DMS153 treated with DMSO at 0.1 percent for 48 hours (cell line): Measurements from ENCODE around the gene CRELD1.
"Not testable (repeated sequence)": the region's sequence is repeated elsewhere in the genome, so short reads cannot be mapped to it uniquely, and the experiment has no call there.

Experiments used
- DNase-seq: peaks from one replicate; lab custom pipeline; 2025; ENCODE audit not compliant: unreplicated experiment; lab: John Stamatoyannopoulos, UW

The CRELD1 gene

DNA sequence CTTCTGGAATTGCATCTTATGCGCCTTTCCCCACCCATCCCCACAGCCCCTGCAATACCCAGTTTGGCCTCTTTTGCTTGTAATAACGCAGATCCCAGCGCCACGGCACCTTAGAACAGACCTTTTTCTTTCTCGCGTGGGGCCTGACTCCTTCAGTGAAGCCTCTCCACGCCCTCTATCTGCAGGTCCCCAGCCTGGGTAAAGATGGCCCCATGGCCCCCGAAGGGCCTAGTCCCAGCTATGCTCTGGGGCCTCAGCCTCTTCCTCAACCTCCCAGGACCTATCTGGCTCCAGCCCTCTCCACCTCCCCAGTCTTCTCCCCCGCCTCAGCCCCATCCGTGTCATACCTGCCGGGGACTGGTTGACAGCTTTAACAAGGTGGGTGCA is 594 bp downstream of the CRELD1 start:
- no peak for DNase-seq

DNA sequence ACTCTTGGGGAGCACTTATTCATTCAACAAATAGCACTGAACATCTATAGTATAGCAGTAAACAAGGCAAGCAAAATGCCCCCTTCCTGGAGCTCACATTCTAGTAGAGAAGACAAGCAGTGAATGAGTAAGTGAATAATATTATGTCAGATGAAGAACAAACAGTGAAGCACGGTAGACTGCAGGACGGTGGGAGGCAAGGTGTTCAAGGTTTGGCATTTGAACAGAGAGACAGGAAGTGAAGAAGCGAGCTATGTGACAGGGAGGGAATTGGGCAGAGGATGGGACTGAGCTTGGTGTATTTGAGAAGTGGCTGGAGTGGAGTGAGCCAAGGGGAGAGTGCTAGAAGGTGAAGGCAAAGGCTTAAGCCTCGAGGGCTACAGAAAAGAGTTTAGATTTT is 1.4 kb downstream of the CRELD1 start:
- DNase-seq: no peak

GRCh38 chr3:9935966-9936510 is 2.4 kb downstream of the CRELD1 start:
- no peak for DNase-seq

GRCh38 chr3:9937486-9938238 is 4.0 kb downstream of the CRELD1 start:
- no peak for DNase-seq

DNA sequence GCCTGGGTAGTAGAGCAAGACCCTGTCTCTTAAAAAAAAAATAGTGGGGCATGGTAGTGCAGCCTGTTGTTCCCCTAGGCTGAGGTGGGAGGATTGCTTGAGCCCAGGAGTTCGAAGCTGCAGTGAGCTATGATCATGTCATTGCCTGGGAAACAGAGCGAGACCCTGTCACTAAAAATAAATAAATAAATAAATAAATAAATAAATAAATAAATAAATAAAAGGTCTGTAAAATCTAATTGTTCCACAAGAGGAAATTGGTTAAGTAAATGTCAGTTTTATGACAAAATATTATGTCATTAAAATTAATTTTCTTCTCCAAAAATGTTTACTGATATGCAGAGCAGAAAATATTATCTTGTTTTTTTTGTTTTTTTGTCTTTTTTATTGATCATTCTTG is 5.3 kb downstream of the CRELD1 start:
- no peak for DNase-seq

DNA sequence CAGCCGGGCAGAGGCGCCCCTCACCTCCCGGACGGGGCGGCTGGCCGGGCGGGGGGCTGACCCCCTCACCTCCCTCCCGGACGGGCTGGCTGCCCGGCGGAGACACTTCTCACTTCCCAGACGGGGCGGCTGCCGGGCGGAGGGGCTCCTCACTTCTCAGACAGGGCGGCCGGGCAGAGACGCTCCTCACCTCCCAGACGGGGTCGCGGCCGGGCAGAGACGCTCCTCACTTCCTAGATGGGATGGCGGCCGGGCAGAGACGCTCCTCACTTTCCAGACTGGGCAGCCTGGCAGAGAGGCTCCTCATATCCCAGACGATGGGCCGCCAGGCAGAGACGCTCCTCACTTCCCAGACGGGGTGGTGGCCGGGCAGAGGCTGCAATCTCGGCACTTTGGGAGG is 6.3 kb downstream of the CRELD1 start:
- DNase-seq: not testable (repeated sequence)

- DNase-seq: no peak
Observed at GRCh38 chr3:9940746-9941145, 7.1 kb downstream of the CRELD1 start.

DNA sequence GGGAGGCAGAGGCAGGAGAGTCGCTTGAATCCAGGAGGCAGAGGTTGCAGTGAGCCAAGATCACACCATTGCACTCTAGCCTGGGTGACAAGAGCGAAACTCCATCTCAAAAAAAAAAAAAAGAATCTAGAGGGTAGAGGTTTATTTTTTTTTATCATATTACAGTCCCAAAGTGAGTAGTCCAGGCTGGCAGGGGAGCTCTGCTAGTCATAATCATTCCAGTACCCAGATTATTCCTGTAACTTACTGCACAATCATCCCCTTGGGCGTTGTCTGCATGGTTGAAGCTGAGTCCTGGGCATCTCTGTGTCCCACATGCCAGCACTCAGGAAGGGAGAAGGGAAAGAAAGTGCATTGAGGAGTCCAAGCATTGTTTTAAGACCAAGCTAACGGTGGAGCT is 8.5 kb downstream of the CRELD1 start:
- DNase-seq: no peak

DNA sequence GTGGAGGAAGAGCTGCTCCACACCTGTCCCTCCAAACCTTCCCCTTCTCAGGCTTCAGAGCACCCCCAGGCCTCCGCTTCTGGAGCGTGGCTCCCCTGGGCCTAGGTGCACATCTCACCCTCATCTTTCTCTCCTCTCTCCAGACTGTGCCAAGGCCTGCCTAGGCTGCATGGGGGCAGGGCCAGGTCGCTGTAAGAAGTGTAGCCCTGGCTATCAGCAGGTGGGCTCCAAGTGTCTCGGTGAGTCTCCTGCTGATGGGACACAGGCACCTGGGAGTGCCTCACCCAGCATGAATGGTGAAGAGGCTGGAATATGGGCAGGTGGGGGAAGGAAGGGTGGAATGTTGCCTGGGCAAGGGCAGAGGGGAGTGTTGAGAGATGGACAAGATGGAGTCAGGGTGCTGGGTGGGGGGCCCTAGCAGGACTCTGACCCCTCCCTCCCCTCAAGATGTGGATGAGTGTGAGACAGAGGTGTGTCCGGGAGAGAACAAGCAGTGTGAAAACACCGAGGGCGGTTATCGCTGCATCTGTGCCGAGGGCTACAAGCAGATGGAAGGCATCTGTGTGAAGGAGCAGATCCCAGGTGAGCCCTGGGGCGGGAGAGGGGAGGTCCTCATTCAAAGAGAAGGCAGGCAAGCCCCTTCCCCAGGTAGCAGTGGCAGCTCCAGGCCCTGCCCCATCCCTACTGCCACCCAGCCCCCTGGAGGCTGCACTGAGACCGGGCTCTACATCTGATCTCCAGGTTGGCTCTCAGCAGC is 9.5 kb downstream of the CRELD1 start:
- DNase-seq: no peak

DNA sequence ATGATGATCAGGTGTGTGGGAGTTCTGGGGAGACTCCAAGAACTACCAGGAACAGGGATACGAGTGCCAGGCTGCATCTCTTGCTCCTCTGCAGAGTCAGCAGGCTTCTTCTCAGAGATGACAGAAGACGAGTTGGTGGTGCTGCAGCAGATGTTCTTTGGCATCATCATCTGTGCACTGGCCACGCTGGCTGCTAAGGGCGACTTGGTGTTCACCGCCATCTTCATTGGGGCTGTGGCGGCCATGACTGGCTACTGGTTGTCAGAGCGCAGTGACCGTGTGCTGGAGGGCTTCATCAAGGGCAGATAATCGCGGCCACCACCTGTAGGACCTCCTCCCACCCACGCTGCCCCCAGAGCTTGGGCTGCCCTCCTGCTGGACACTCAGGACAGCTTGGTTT is 10.6 kb downstream of the CRELD1 start:
- no peak for DNase-seq

GRCh38 chr3:9945358-9945757 is 11.7 kb downstream of the CRELD1 start:
- no peak for DNase-seq

DNA sequence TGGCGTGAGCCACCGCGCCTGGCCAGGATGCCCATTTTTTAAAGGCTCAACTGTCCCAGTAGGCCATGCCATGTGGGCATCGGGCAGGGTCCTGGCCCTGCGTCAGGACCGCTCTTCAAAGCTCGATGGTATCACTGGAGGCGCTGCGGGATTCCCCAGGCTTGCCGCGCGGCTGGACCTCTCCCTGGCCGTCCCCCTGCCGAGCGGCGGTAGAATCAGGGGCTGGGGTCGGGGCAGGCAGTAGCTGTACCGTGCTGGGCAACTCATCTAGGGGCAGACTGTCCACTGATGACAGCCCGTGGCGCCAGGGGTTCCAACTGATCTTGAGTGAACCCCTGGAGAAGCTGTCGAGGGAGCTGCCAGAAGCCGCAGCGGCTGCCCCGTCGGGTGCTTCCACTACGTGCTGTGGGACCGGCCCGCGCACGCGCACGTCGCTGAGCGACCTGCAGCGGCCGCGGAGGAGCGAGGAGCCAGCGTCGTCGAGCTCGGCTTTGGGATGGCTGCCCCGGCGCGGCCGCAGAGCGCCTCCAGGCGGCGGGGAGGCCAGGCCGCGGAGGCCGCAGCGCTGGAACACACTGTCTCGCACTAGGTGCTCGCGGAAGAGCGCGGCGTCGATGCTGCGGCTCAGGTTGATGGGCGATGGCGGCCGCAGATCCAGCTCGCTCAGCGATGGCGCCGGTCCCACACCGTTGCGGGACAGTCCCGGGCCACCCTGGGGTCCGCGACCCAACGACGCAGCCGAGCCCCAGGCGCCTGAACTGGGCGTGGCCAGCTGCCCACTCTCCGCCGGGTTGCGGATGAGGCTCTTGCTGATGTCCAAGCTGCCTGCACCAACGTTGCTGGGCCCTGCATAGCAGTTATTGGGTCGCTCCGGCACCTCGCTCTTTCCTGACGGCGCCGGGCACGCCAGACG is 12.7 kb downstream of the CRELD1 start:
- DNase-seq: peak; percentile 40

DNA sequence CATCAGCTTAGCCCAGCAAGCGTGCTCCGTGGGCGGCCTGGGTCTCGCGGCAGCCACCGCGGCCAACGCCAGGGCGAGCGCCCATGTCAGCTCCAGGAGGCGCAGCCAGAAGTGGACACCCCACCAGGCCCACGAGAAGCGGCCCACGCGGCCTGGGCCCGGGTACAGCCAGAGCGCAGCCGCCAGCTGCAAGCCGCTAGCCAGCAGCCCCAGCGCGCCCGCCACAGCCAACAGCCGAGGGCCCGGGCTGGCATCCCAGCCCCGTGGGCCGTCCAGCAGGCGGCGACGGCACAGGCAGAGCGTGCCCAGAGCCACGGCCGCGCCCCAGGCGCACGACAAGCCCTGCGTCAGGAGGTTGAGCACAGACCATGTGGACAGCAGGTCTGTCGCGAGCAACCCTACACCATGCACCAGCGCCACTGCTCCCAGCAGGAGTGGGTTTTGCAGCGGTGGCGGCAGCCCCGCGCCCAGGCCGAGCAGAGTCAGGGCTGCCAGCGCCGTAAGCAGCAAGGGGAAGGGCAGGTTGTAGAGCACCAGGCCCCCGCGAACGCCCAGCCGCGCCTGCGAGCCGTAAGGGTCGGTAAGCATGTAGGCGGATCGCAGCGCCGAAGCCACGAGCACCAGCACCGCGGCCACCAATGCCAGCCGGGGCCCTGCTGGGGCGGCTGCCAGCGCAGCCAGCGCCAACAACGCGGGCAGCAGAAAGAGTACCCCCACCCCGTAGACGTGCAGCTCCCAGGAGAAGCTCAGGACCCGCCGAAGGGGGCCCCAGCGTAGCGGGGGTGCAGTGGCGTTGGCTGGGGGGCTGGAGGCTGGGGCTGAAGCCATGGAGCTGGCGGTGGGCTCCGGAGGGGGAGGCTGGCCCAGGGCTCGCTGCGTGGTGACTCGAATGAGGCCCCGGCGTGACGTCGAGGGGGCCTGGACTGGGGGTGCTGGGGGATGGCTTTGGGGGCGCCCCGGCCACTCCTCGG is 13.7 kb downstream of the CRELD1 start:
- no peak for DNase-seq

DNA sequence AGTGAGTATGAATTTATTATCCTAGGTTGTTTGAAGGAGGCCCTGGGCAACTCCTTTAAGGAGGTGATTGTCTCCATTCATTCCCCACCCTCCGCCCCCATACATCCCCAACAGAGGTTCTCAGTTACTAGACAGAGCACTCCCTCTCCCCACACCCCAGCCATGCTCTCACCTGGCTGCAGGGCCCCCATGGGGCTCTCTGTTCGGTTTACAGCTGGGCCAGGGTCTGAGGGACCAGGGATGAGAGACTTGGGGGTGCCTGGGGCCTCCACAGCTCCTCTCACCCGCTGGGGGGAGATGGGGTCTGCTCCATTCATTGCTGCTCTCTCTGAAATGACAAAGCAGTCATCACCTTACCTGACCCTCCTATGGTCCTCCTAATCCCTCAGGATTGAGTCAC is 15.0 kb downstream of the CRELD1 start:
- no peak for DNase-seq

DNA sequence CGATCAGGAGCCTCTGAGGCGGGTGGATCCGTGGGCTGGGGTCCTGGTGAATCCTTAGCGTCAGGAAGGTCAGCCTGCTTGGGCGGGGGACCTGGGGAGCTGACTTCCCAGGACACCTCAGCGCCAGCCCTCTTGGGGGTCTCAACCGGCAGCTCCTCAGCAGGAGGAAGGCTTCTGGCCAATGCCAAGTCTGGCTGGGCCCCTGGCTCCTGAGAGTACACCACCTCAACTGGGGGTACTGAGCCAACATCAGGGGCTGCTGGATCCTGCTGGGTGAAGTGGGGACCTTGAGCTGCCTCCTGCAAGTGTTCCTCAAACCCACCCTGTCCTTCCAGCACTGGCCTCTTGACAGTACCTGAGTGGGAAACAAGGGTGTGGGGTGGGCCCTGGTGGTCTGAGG is 15.5 kb downstream of the CRELD1 start:
- no peak for DNase-seq

- DNase-seq: no peak
Observed at GRCh38 chr3:9949626-9950025, 16.0 kb downstream of the CRELD1 start.

- DNase-seq: no peak
Observed at GRCh38 chr3:9951126-9951525, 17.5 kb downstream of the CRELD1 start.

DNA sequence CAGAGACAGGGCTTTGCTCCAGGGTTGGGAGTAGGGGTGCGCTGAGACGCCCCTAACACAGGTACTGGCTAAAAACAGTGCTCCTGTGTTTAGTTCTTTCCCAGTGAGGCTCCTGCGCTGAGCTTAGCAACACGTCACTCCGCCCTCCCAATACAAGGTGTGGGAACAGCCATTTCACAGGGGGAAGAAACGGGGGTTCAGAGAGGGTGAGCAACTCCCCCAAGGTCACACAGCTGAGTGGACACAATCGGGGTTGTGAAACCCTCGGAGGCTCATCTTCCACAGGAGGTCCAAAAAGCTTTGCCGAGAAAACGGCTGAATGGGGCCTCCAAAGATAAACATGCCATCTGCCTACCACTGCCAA is 17.9 kb downstream of the CRELD1 start:
- no peak for DNase-seq

- DNase-seq: peak; percentile 2
Observed at GRCh38 chr3:9951962-9952805, 18.6 kb downstream of the CRELD1 start, which contains the start of gene PRRT3. PRRT3 (minus strand) TSS chr3:9952408; CDS start chr3:9950115, 2,293 bp downstream.
